Measurements from ENCODE around the gene COL21A1. TPM values are rescaled to one million over a fixed set of nuclear protein-coding genes. Genes with fewer than 3 reads are reported as not detected.

COL21A1 gene
- total RNA-seq, 4 donors from 2014 or later = 16.9 to 29.9 (median 24.2) TPM

GRCh38 chr6:56043076-56043475 lies 204.3 kb downstream of the COL21A1 start:
- no peak overlapping the region for H3K27ac ChIP-seq
- no peaks in the 10 kb centered on the region for H3K9me3 ChIP-seq
- H3K36me3 ChIP-seq = no peaks in the 10 kb centered on the region
- peaks cover 0 to 8% (median 0%) of the 10 kb centered on the region in 4 donors for H3K4me1 ChIP-seq
- no peak for TF ChIP-seq EP300 (IDR thresholded peaks at IDR 0.05)
- no peaks in the 10 kb centered on the region for H3K27me3 ChIP-seq
- H3K4me3 ChIP-seq = no peak overlapping the region
- no peak for DNase-seq (ENCODE audit: low spot score in 2 of 2)

DNA sequence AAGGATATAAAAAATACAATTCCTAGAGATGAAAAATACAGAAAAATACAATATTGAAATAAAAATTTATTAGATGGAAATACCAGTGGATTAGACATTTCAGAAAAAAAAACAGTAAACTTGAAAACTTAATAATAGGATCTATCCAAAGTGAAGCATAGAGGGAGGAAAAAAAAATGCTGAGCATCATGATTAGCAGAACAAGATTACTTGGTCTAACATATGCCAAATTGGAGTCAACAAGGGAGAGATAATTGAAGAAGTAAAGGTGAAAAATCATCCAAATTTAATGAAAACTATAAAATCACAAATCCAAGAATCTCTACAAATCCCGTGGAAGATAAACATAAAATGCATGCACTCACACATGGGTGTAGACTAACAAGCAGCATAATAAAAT lies 205.8 kb downstream of the COL21A1 start:
- DNase-seq (ENCODE audit: low spot score in 2 of 2) = no peak
- WGBS, 2 donors = 81 to 83% methylated on average over 1 of the region's 1 CpG
- Histone ChIP-seq H3K4me1 (peaks cover 0 to 8% (median 0%) of the 10 kb centered on the region in 4 donors), H3K36me3 (no peaks in the 10 kb centered on the region), H3K27me3 (no peaks in the 10 kb centered on the region), H3K27ac (no peak overlapping the region), H3K9me3 (no peaks in the 10 kb centered on the region), H3K4me3 (no peak overlapping the region)
- TF ChIP-seq, protein P1, sequence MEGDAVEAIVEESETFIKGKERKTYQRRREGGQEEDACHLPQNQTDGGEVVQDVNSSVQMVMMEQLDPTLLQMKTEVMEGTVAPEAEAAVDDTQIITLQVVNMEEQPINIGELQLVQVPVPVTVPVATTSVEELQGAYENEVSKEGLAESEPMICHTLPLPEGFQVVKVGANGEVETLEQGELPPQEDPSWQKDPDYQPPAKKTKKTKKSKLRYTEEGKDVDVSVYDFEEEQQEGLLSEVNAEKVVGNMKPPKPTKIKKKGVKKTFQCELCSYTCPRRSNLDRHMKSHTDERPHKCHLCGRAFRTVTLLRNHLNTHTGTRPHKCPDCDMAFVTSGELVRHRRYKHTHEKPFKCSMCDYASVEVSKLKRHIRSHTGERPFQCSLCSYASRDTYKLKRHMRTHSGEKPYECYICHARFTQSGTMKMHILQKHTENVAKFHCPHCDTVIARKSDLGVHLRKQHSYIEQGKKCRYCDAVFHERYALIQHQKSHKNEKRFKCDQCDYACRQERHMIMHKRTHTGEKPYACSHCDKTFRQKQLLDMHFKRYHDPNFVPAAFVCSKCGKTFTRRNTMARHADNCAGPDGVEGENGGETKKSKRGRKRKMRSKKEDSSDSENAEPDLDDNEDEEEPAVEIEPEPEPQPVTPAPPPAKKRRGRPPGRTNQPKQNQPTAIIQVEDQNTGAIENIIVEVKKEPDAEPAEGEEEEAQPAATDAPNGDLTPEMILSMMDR (IDR thresholded peaks at IDR 0.05) = no peak
- TF ChIP-seq POLR2A (IDR thresholded peaks at IDR 0.05) (no peak), EP300 (IDR thresholded peaks at IDR 0.05) (no peak)

GRCh38 chr6:56040889-56041301 lies 206.5 kb downstream of the COL21A1 start:
- no peaks in the 10 kb centered on the region for H3K36me3 ChIP-seq
- H3K4me3 ChIP-seq = no peak overlapping the region
- no peaks in the 10 kb centered on the region for H3K9me3 ChIP-seq
- H3K27me3 ChIP-seq = no peaks in the 10 kb centered on the region
- DNase-seq (ENCODE audit: low spot score in 2 of 2) = no peak
- 26 to 39% methylated on average over 1 of the region's 1 CpG for WGBS, 2 donors
- TF ChIP-seq, protein P1 (IDR thresholded peaks at IDR 0.05) = no peak
- TF ChIP-seq EP300 (IDR thresholded peaks at IDR 0.05) (no peak), POLR2A (IDR thresholded peaks at IDR 0.05) (no peak)
- peaks cover 0 to 6% (median 0%) of the 10 kb centered on the region in 4 donors for H3K4me1 ChIP-seq
- no peak overlapping the region for H3K27ac ChIP-seq

- no peak overlapping the region for H3K4me3 ChIP-seq
- H3K27me3 ChIP-seq = no peaks in the 10 kb centered on the region
- whole genome bisulfite sequencing, 2 donors = 69 to 97% methylated on average over 2 of the region's 2 CpGs
- no peak overlapping the region for H3K27ac ChIP-seq
- H3K4me1 ChIP-seq = no peaks in the 10 kb centered on the region
- H3K36me3 ChIP-seq = no peaks in the 10 kb centered on the region
- TF ChIP-seq, protein P1 (IDR thresholded peaks at IDR 0.05) = no peak
- TF ChIP-seq POLR2A (IDR thresholded peaks at IDR 0.05) = no peak
- no peak for TF ChIP-seq EP300 (IDR thresholded peaks at IDR 0.05)
- no peaks in the 10 kb centered on the region for H3K9me3 ChIP-seq
- DNase-seq (ENCODE audit: low spot score in 2 of 2) = no peak
Observed at GRCh38 chr6:56040223-56040622, 207.2 kb downstream of the COL21A1 start.

DNA sequence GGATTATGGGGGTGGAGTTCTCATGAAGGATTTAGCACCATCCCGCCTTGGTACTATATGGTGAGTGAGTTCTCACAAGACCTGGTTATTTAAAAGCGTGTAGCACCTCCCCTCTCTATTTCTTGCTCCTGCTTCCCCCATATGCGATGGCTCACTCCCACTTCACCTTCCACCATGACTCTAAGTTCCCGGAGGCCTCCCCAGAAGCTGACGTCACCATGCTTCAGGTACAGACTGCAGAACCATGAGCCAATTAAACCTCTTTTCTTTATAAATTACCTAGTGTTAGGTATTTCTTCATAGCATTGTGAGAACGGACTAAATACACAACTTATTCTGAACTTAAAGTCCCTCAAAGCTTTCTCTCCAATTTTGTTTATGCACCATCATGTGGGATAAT lies 208.6 kb downstream of the COL21A1 start:
- no peak for TF ChIP-seq POLR2A (IDR thresholded peaks at IDR 0.05)
- TF ChIP-seq, protein P1 (IDR thresholded peaks at IDR 0.05) = no peak
- TF ChIP-seq EP300 (IDR thresholded peaks at IDR 0.05) = no peak
- Histone ChIP-seq H3K36me3 (no peaks in the 10 kb centered on the region), H3K4me3 (no peak overlapping the region), H3K27ac (no peak overlapping the region), H3K4me1 (no peaks in the 10 kb centered on the region), H3K27me3 (no peaks in the 10 kb centered on the region), H3K9me3 (no peaks in the 10 kb centered on the region)
- 94 to 97% methylated on average over 6 of the region's 6 CpGs for WGBS, 2 donors
- no peak for DNase-seq (ENCODE audit: low spot score in 2 of 2)

DNA sequence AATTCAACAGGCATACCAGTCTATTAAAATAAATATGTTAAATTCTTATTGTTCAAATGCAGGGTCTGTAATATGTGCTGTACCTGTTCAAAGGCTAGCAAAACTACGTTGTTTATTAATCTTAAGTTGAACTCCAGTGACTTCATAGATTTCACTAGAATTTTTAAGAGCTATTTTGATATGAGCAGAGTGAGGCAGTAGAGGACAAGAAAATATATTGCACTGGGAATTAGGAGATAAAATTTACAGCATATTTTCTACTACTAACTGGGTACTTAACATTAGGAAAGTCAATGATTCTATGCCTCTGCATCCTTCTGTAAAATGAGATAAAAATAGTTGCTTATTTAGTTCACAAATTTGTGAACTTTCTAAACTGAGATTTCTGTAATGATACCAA lies 209.8 kb downstream of the COL21A1 start:
- no peaks in the 10 kb centered on the region for H3K36me3 ChIP-seq
- H3K27me3 ChIP-seq = no peaks in the 10 kb centered on the region
- no peaks in the 10 kb centered on the region for H3K9me3 ChIP-seq
- no peak for DNase-seq (ENCODE audit: low spot score in 2 of 2)
- no peak overlapping the region for H3K27ac ChIP-seq
- TF ChIP-seq POLR2A (IDR thresholded peaks at IDR 0.05) (no peak), EP300 (IDR thresholded peaks at IDR 0.05) (no peak)
- TF ChIP-seq, protein P1 (IDR thresholded peaks at IDR 0.05) = no peak
- no peaks in the 10 kb centered on the region for H3K4me1 ChIP-seq
- 21 to 43% methylated on average over 1 of the region's 1 CpG for WGBS, 2 donors
- H3K4me3 ChIP-seq = no peak overlapping the region
